Subcutaneous adipose tissue (tissue), 4 donors: Measurements from ENCODE around the gene CABCOCO1. TPM values are rescaled to one million over a fixed set of nuclear protein-coding genes. Genes with fewer than 3 reads are reported as not detected.

Experiments
- total RNA-seq, 4 donors: library from RNA; depleted of rRNA; stranded (reverse); fragments of >200 nt; gene quantifications; one replicate each; pipeline ENCODE4 v1.1.0, GENCODE V29; 2016
- TF ChIP-seq, protein P1 (sequence below): fragments of 450-650 bp; IDR thresholded peaks from one replicate; pipeline ENCODE4 v1.5.1; 2016; ENCODE audit warnings: low read depth, mild to moderate bottlenecking, control low read depth, antibody characterized with exemption, moderate library complexity

CABCOCO1 gene
- total RNA-seq, 4 donors from 2014 or later: 0.22 to 0.82 TPM; not detected in 2

DNA sequence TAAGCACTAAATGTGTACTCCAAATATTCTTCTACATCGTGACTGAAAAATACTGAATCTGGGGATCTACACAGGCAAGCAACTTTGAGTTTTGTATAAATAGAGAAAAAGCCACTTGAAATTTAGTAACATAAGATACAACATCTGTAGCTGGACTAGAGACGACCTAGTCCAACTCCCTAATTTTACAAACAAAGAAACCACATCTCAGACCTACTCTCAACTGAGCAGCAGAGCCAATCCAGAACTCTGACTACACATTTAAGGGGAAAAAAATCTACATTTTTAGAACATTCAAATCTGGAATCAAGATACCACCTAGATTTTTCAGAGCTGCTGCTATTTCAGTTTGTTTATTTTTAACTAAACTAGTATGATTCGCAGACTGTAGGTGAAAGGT, 88.9 kb downstream of the CABCOCO1 start:
- TF ChIP-seq, protein P1, sequence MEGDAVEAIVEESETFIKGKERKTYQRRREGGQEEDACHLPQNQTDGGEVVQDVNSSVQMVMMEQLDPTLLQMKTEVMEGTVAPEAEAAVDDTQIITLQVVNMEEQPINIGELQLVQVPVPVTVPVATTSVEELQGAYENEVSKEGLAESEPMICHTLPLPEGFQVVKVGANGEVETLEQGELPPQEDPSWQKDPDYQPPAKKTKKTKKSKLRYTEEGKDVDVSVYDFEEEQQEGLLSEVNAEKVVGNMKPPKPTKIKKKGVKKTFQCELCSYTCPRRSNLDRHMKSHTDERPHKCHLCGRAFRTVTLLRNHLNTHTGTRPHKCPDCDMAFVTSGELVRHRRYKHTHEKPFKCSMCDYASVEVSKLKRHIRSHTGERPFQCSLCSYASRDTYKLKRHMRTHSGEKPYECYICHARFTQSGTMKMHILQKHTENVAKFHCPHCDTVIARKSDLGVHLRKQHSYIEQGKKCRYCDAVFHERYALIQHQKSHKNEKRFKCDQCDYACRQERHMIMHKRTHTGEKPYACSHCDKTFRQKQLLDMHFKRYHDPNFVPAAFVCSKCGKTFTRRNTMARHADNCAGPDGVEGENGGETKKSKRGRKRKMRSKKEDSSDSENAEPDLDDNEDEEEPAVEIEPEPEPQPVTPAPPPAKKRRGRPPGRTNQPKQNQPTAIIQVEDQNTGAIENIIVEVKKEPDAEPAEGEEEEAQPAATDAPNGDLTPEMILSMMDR: no peak

DNA sequence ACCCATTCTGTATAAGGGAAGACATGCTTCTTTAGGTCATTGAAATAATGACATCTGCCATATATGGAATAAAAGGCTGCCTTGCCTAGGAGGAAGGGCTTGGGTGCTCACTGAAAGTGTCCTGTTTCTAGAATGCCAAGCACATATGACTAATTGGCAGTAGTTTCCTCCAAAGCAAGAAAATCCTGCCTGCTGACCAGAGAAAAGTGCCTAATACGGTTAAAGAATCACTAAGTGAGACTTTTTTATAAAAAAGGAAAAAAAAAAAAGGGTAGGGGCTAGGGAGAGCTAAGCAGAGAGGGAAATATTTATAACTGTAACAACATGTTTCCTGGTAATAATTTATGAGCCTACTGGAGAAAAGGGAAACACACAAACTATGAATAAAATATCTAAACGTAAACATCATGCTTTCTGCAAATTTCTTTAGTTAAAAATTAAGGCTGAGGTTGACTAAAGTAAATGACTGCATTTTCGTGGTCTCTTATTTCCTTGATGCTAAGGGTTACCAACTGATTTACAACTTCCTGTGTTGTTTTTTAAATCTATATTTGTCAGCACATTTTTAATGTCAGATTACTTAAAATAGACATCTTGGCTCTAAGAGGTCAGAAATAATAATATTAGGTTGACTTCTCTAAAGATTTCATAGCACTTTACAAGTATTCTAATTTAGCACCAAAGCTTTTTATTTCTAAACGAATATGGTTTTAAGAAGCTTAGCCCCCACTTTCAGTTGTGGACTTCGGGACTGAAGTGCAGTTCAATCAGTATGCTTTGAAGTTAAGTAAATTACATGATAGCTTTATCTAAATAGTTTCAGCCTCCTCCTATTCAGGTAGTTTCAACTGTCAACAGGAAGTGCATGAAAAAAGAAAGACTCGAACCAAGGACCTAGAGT, 89.6 kb downstream of the CABCOCO1 start:
- TF ChIP-seq, protein P1: no peak

DNA sequence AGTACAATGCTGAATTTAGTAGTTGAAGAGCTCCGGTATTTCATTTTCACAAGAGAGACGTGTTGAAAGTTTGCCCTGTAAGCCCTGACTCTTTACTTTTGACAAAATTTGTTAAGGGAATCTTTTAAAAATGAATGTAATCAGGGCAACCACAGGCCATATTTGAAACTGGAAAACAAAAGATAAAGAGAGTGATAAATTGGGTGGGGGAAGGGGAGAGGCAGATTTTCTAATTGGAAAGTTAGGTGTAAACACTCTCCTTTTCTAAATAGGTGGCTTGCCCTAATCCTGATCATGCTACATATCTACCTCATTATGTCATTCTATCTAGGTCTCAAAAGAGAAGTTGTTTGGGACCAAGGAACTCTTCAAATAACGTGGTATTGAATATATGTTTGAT, 90.7 kb downstream of the CABCOCO1 start:
- TF ChIP-seq, protein P1: no peak

DNA sequence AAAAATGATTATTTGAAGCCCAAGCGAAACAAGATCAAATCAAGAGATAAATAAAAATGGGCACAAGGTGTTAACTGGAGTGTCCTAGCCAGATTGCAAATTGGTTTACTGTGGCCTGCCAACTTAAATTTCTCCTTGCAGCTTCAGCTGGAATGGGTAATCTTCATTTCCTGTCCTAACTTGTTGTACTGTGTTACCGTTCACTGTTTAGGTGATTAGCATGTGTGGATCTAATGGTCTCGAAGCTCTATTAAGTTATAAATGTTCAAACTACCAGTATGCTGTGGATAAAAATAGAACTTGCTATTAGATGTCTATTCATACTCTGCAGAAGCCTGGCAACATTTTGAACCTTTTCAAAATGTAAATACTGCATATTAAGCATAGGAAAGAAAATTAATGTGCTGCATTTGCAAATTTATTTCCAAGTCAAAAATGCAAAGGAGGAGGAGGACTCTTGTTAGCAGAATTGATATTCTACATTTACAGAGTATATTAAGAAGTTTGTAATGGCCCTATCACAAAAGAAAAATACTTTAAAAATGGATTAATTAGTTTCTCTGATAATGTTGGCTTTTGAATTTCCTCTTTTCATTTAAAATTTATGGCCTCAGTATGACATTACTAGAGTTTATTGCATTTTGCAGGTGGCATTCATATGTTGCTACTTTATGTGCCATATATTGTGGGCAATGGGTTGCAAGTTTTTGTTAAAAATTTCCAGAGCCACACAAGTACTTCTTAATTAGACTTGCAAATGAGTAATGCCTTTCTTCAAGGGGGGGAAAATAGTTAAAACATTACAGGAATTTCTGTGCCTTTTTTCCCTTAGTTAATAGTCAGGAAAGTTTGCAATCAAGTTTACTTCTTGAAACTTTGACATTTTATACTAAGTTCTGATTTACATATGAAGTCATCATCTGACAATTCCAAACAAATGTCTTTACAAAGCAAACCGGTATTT, 92.1 kb downstream of the CABCOCO1 start:
- TF ChIP-seq, protein P1: no peak

DNA sequence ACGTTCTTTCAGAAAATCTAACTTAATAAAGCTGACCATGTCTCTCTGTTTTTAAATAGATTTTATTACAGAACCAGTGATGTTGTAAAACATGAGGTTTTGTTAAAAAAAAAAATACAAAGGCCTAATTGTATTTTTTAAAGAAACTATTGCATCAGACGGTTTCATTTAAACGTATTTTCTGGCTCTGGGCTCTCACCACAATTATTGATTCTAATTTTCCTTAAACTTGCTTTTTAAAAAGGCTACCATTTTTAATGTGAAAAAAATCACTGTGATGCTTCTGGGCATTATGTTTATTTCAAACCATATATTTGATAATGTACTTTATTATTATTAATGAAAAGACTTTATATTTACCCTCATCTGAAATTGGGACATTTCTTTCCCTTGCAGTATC, 94.3 kb downstream of the CABCOCO1 start:
- TF ChIP-seq, protein P1: no peak

DNA sequence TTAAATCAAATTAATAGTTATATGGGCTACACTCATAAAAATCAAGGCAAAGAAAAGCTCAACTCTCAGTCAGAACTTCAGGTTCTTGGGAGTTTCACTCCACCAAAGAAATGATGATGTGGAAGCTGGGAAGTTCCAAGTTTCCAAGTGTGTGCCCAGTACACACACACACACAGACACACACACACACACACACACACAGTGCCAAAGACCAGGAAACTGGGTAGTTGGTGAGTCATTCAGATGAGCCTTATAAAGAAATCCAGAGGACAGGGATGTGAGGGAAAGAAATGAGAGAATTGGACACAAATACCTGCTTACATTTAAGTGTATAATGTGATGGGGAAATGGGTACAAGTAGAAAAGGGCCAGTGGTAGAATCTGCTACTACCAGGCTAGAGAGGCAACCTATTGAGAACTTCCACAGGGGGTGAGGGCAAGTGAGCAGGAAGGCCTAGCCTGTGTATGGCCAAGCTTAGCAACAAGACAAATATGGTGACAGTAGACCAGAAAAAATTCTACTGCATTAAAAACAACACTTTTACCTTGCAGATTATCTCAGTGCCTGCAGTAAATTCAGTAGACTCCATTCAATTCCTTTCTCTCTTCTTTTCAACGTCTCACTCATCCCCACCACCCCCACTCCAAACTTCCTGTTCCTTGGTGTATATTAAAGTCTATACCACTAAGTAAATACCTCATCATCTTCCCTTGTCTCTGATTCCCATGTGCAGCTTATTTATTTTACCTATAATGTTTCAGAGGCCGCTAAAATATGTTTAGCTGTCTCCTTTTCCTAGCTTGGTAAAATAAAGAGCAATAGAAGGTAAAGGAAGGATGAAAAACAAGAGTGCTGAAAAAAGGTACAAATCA, 95.0 kb downstream of the CABCOCO1 start:
- TF ChIP-seq, protein P1: no peak
